Umbilical cord (tissue), 2 donors: ENCODE data around the gene OR2Z1. TPM values are rescaled to one million over a fixed set of nuclear protein-coding genes. Genes with fewer than 3 reads are reported as not detected.
"Not testable (repeated sequence)": the region's sequence is repeated elsewhere in the genome, so short reads cannot be mapped to it uniquely, and the experiment has no call there.

Source experiments
- DNase-seq: peaks from one replicate; pipeline ENCODE4 v3.0.0-alpha.2; 2015; ENCODE audit warnings: low spot score
- total RNA-seq: library from RNA; depleted of rRNA; stranded (reverse); fragments of >200 nt; gene quantifications from one replicate; pipeline ENCODE4 v1.2.3, GENCODE V29; 2014; ENCODE audit warnings: low replicate concordance; ENCODE audit not compliant: insufficient read depth

Gene OR2Z1
- total RNA-seq, 1 donor from 2014 or later, result not detected

GRCh38 chr19:8702350-8702749 lies 19.1 kb upstream of the OR2Z1 start:
- no peak for DNase-seq

DNA sequence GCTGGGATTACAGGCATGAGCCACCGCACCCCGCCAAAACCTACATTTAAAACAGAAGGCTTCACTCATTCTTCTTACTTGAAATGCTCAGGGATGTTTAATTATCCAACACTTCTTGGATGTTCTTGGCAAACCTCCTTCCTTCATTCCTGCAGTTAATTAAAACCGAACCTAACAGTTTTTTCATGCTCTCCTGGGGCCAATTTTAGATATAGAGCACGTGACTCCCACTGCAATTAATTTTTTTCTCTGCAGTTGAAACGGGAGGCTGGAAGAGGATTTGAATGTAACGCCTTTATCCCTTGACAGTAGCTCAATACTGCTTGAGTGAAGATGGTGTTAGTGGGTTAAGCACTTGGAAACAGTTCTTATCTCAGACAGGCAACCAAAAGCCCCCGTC lies 18.2 kb upstream of the OR2Z1 start:
- DNase-seq, result no peak

- not testable (repeated sequence) for DNase-seq
Observed at GRCh38 chr19:8705304-8705703, 16.1 kb upstream of the OR2Z1 start.

DNA sequence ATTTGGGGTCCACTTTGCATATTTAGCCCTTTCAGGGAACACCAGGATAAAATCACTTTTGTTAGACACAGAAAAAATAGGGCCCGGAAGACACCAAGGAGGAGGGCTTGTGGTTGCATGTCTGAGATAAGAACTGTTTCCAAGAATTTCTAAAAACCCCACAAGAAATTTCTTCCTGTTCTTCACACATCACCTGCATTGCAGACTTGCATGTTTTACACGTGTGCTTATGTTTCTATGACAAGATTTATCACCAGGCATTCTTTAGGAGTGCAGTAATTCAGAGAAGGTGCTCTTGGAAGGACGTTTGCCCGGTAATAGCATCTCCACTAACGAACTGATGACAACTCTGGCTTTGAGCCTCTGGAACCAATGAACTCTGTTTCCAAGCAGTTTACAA lies 15.7 kb upstream of the OR2Z1 start:
- peak; percentile 45 for DNase-seq

- not testable (repeated sequence) for DNase-seq
Observed at GRCh38 chr19:8710337-8710736, 11.1 kb upstream of the OR2Z1 start.

GRCh38 chr19:8722032-8722431 lies 598 bp downstream of the OR2Z1 start:
- DNase-seq, result no peak

- no peak for DNase-seq
Observed at GRCh38 chr19:8724276-8724675, 2.8 kb downstream of the OR2Z1 start.

GRCh38 chr19:8731428-8732169 lies 10.2 kb downstream of the OR2Z1 start:
- DNase-seq, result no peak

GRCh38 chr19:8738377-8738776 lies 16.9 kb downstream of the OR2Z1 start:
- DNase-seq, result no peak

GRCh38 chr19:8739291-8740065 lies 18.0 kb downstream of the OR2Z1 start:
- not testable (repeated sequence) for DNase-seq

GRCh38 chr19:8767257-8767656 lies 45.8 kb downstream of the OR2Z1 start:
- DNase-seq, result not testable (repeated sequence)

DNA sequence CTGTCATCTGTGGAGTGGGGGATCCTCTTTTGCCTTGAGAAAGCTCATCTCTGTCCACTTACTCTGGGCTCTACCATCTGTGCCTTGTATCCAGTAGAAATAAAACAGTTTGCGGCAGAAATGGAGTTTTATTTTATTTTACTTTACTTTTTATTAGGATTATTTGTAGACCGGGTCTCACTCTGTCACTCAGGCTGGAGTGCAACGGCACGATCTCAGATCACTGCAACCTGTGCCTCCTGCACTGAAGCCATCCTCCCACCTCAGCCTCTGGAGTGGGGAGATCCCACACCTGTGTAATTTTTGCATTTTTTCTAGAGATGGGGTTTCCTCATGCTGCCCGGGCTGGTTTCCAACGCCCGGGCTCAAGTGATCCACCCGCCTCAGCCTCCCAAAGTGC lies 47.8 kb downstream of the OR2Z1 start:
- DNase-seq, result not testable (repeated sequence)

DNA sequence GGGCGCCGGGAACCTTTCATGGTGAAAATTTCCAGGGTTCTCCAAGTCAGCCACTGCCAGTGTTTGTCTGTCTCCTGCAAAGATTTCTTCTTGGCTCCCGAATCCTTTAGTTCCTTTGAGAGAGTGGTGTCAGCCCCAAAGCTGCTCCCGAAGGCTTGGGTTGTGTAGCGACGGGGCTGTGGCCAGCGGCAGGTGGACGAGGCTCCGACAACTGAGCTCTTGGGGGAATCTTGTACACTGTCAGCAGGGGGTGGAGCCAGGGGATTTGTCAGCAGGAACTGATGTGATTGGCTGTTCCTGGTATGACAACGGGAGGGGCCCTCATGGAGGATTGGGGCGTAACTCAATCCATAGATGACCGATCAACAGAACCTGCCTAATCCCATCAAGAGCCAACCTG lies 52.2 kb downstream of the OR2Z1 start:
- not testable (repeated sequence) for DNase-seq

Other genes starting within 250 kb of the OR2Z1 start
- 0.72 TPM for gene PRAM1, start 219.0 kb upstream of the OR2Z1 start, total RNA-seq
- gene ZNF414, start 207.5 kb upstream of the OR2Z1 start, total RNA-seq, result 6.3 TPM
- gene MYO1F, start 144.2 kb upstream of the OR2Z1 start, total RNA-seq, result 20.2 TPM
- 64.8 TPM for gene ADAMTS10, start 110.9 kb upstream of the OR2Z1 start, total RNA-seq
- not detected for gene NFILZ, start 91.0 kb upstream of the OR2Z1 start, total RNA-seq
- not detected for gene ACTL9, start 22.8 kb upstream of the OR2Z1 start, total RNA-seq
- 33.2 TPM for gene ZNF558, start 110.7 kb downstream of the OR2Z1 start, total RNA-seq
- not detected for gene MBD3L1, start 110.7 kb downstream of the OR2Z1 start, total RNA-seq